A549 (cell line): ENCODE data around the gene NUMB. TPM values are rescaled to one million over a fixed set of nuclear protein-coding genes. Genes with fewer than 3 reads are reported as not detected.

ENCODE experiments used
- ATAC-seq, 2 experiments: fragments of 200-7000 bp in 1 of 2; fragments of >200 bp in 1 of 2; cut with Nextera tagmentation in 1 of 2; cut with Tn5 transposase in 1 of 2; 3 replicates each; pipeline versions ENCODE4 v1.8.0 to v1.9.1; 2018 to 2020; ENCODE audit warnings: mild to moderate bottlenecking in 1 of 2, moderate library complexity in 1 of 2
- CTCF ChIA-PET: fragments of 300-600 bp; sonication (Branson Sonifier 250); formaldehyde crosslinking; extraction: SDS; loops from one replicate; lab custom pipeline; 2021; ENCODE audit warnings: antibody characterized with exemption, inconsistent platforms; lab: Yijun Ruan, JAX
- POLR2A ChIA-PET: fragments of 350-600 bp; formaldehyde crosslinking; extraction: SDS; loops from one replicate; lab custom pipeline; 2021; ENCODE audit warnings: antibody characterized with exemption, inconsistent platforms; lab: Yijun Ruan, JAX
- DNase-seq, 2 experiments: peaks; one replicate each; pipeline versions ENCODE4 v3.0.0 to v3.0.0-alpha.2; 2011 to 2016; ENCODE audit warnings: low read depth in 1 of 2, low spot score in 1 of 2
- FAIRE-seq: peaks from 2 replicates; lab custom pipeline; 2011; peaks lifted over from hg19 to GRCh38; lab: Jason Lieb, UNC
- H3K27ac ChIP-seq, 2 experiments: fragments of >200 bp; sonication (Bioruptor Twin); formaldehyde crosslinking; 3 replicates each; pipeline ENCODE4 v1.5.1; 2016 to 2017
- H3K4me1 ChIP-seq: fragments of >200 bp; sonication (Bioruptor Twin); formaldehyde crosslinking; 3 replicates; pipeline ENCODE4 v1.6.1; 2016
- H3K4me2 ChIP-seq: fragments of >200 bp; sonication (Bioruptor Twin); formaldehyde crosslinking; 3 replicates; pipeline ENCODE4 v1.6.1; 2016
- H3K4me3 ChIP-seq: fragments of >200 bp; sonication (Bioruptor Twin); formaldehyde crosslinking; 3 replicates; pipeline ENCODE4 v1.5.1; 2016
- H3K9me3 ChIP-seq: fragments of >200 bp; sonication (Bioruptor Twin); formaldehyde crosslinking; 3 replicates; pipeline ENCODE4 v1.6.1; 2016
- BHLHE40 ChIP-seq: IDR thresholded peaks from 2 replicates; pipeline ENCODE4 v1.6.1; 2012; ENCODE audit warnings: low read depth, low read length, inconsistent platforms
- CBX2 ChIP-seq: fragments of 200-600 bp; sonication (generic); IDR thresholded peaks from 2 replicates; pipeline ENCODE4 v1.6.1; 2016; ENCODE audit warnings: low read depth, mild to moderate bottlenecking, borderline replicate concordance
- FOSL2 ChIP-seq, 2 experiments: fragments of 450-650 bp in 1 of 2; fragments of >200 bp in 1 of 2; sonication (Bioruptor Twin) in 1 of 2; formaldehyde crosslinking; IDR thresholded peaks; 2 replicates each; pipeline versions ENCODE4 v1.5.0 to v1.6.1; 2016 to 2020; ENCODE audit warnings: mild to moderate bottlenecking in 1 of 2, moderate library complexity in 1 of 2
- GATA3 ChIP-seq: IDR thresholded peaks from 2 replicates; pipeline ENCODE4 v1.6.1; 2012; ENCODE audit warnings: borderline replicate concordance
- HEYL ChIP-seq: fragments of 250-450 bp; sonication (Bioruptor Pico); IDR thresholded peaks from 2 replicates; pipeline ENCODE4 v1.8.0; 2021; ENCODE audit warnings: mild to moderate bottlenecking, moderate library complexity
- HOXA7 ChIP-seq: fragments of 250-450 bp; sonication (Bioruptor Pico); IDR thresholded peaks from 2 replicates; pipeline ENCODE4 v1.5.0; 2020; ENCODE audit warnings: mild to moderate bottlenecking, moderate library complexity
- HOXB5 ChIP-seq: fragments of 250-450 bp; sonication (Bioruptor Pico); IDR thresholded peaks from 2 replicates; pipeline ENCODE4 v1.5.0; 2020; ENCODE audit warnings: mild to moderate bottlenecking, moderate library complexity
- JUNB ChIP-seq: fragments of >200 bp; sonication (Bioruptor Twin); formaldehyde crosslinking; IDR thresholded peaks from 2 replicates; pipeline ENCODE4 v1.6.1; 2016
- KDM1A ChIP-seq: fragments of 200-600 bp; sonication (generic); IDR thresholded peaks from 2 replicates; pipeline ENCODE4 v1.6.1; 2016; ENCODE audit warnings: low read depth, mild to moderate bottlenecking
- KDM5A ChIP-seq: fragments of 200-600 bp; sonication (generic); IDR thresholded peaks from 2 replicates; pipeline ENCODE4 v1.6.1; 2016; ENCODE audit warnings: antibody characterized with exemption, mild to moderate bottlenecking
- MAFK ChIP-seq: fragments of 450-650 bp; IDR thresholded peaks from 2 replicates; pipeline ENCODE4 v1.6.1; 2014; ENCODE audit not compliant: partially characterized antibody
- MYC ChIP-seq: IDR thresholded peaks from 2 replicates; pipeline ENCODE4 v1.6.1; 2012; ENCODE audit warnings: mild to moderate bottlenecking, inconsistent platforms, low read length, improper control_type of control experiment, borderline replicate concordance
- NPAS2 ChIP-seq: fragments of 250-450 bp; sonication (Bioruptor Pico); IDR thresholded peaks from 2 replicates; pipeline ENCODE4 v1.8.0; 2022; ENCODE audit warnings: mild to moderate bottlenecking, moderate library complexity, borderline replicate concordance
- PHF8 ChIP-seq: fragments of 200-600 bp; sonication (generic); IDR thresholded peaks from 2 replicates; pipeline ENCODE4 v1.6.1; 2016; ENCODE audit warnings: low read depth, mild to moderate bottlenecking, antibody characterized with exemption, moderate library complexity, borderline replicate concordance
- RCOR1 ChIP-seq: fragments of 150-350 bp; IDR thresholded peaks from 2 replicates; pipeline ENCODE4 v1.6.1; 2014; ENCODE audit warnings: antibody characterized with exemption, low read length, low read depth
- REST ChIP-seq: fragments of 200-600 bp; sonication (generic); IDR thresholded peaks from 2 replicates; pipeline ENCODE4 v1.6.1; 2016; ENCODE audit warnings: antibody characterized with exemption, mild to moderate bottlenecking, moderate library complexity
- RFX5 ChIP-seq: fragments of 450-650 bp; IDR thresholded peaks from 2 replicates; pipeline ENCODE4 v1.7.1; 2014; ENCODE audit warnings: antibody characterized with exemption, mild to moderate bottlenecking, moderate library complexity
- TFCP2L1 ChIP-seq: fragments of 250-450 bp; sonication (Bioruptor Pico); IDR thresholded peaks from 2 replicates; pipeline ENCODE4 v1.5.0; 2021; ENCODE audit warnings: mild to moderate bottlenecking
- ZSCAN20 ChIP-seq: fragments of 250-450 bp; sonication (Bioruptor Pico); IDR thresholded peaks from 2 replicates; pipeline ENCODE4 v1.8.0; 2022; ENCODE audit warnings: mild to moderate bottlenecking, moderate library complexity
- WGBS: methylation state at CpG from one replicate; pipeline ENCODE4 v1.1.6; 2017; ENCODE audit errors: missing lambda C conversion rate; 5-methylcytosine and 5-hydroxymethylcytosine counted together
- polyA plus RNA-seq, 4 experiments: library from polyadenylated mRNA; depleted of rRNA in 3 of 4; stranded (reverse); fragments of >200 nt; fragmentation: RNase III in 1 of 4; extraction: RNeasy Plus Mini Kit Qiagen cat#74134 plus additional on column Dnase treatment in 1 of 4; gene quantifications; 2 replicates in 3 of 4; 3 replicates in 1 of 4; pipeline ENCODE4 v1.2.3, GENCODE V29; 2011 to 2017
- TF ChIP-seq, protein P1 (sequence below): fragments of 150-350 bp; IDR thresholded peaks from 2 replicates; pipeline ENCODE4 v1.6.1; 2014; ENCODE audit warnings: low read depth, mild to moderate bottlenecking, low read length
- TF ChIP-seq, protein P2 (sequence below): fragments of 450-650 bp; IDR thresholded peaks from 2 replicates; pipeline ENCODE4 v1.6.1; 2014; ENCODE audit warnings: antibody characterized with exemption

Gene NUMB
- polyA plus RNA-seq, 2 of the 4 experiments (the other 2 are of a cell fraction) = 40.8 to 151 TPM

DNA sequence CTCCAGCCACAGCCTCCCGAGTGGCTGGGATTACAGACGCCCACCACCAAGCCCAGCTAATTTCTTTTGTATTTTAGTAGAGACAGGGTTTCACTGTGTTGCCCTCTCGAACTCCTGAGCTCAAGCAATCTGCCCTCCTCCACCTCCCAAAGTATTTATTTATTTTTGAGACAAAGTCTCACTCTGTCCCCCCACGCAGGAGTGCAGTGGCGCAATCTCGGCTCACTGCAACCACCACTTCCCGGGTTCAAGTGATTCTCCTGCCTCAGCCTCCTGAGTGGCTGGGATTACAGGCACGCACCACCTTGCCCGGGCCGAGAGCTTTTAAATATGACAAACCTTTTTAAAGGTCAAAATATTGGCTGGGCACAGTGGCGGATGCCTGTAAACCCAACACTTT lies 14.6 kb downstream of the NUMB start:
- no peak overlapping the region for H3K27ac ChIP-seq
- H3K9me3 ChIP-seq = no peaks in the 10 kb centered on the region
- no peak overlapping the region for H3K4me2 ChIP-seq
- ATAC-seq = no peak
- 88% methylated on average over 11 of the region's 11 CpGs for WGBS
- POLR2A ChIA-PET = interaction anchor here (0.6 to 1.2 kb wide), 2 partner anchors 15 to 221 kb away, joined by 3 to 5 read pairs; partner anchors contain the start of gene NUMB
- H3K4me1 ChIP-seq = peaks cover 16% of the 10 kb centered on the region; the same call in 2 of the 3 replicates
- no peak for DNase-seq
- no peak for FAIRE-seq
- CTCF ChIA-PET = interaction anchor here (0.6 to 2.4 kb wide), 8 partner anchors 9 to 149 kb away, joined by 3 to 11 read pairs (median 3); no protein-coding TSS in a partner anchor
- no peak overlapping the region for H3K4me3 ChIP-seq
- TF ChIP-seq KDM1A = no peak
- no peak for TF ChIP-seq HEYL (CRISPR knock-in tag)
- TF ChIP-seq, protein P1, sequence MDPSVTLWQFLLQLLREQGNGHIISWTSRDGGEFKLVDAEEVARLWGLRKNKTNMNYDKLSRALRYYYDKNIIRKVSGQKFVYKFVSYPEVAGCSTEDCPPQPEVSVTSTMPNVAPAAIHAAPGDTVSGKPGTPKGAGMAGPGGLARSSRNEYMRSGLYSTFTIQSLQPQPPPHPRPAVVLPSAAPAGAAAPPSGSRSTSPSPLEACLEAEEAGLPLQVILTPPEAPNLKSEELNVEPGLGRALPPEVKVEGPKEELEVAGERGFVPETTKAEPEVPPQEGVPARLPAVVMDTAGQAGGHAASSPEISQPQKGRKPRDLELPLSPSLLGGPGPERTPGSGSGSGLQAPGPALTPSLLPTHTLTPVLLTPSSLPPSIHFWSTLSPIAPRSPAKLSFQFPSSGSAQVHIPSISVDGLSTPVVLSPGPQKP = no peak
- TF ChIP-seq RFX5 = no peak
- TF ChIP-seq, protein P2, sequence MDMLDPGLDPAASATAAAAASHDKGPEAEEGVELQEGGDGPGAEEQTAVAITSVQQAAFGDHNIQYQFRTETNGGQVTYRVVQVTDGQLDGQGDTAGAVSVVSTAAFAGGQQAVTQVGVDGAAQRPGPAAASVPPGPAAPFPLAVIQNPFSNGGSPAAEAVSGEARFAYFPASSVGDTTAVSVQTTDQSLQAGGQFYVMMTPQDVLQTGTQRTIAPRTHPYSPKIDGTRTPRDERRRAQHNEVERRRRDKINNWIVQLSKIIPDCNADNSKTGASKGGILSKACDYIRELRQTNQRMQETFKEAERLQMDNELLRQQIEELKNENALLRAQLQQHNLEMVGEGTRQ = no peak
- TF ChIP-seq FOSL2 (IDR thresholded peaks at IDR 0.05) = no peak
- TF ChIP-seq FOSL2 (CRISPR knock-in tag; IDR thresholded peaks at IDR 0.05) = no peak

DNA sequence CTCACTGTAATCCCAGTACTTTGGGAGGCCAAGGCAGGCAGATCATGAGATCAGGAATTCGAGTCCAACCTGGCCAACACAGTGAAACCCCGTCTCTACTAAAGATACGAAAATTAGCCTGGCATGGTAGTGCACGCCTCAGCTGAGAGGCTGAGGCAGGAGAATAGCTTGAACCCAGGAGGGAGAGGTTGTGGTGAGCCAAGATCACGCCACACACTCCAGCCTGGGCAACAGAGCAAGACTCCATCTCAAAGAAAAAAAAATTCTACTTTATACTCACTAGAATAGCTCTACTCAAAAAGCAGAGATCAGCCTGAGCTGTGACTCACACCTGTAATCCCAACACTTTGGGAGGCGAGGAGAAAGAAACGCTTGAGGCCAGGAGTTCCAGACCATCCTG lies 17.1 kb downstream of the NUMB start:
- TF ChIP-seq ZSCAN20 (CRISPR knock-in tag) (no peak), MAFK (no peak), RCOR1 (no peak), GATA3 (no peak), NPAS2 (CRISPR knock-in tag) (no peak), BHLHE40 (no peak), TFCP2L1 (no peak), REST (no peak), MYC (no peak), PHF8 (no peak), HOXB5 (CRISPR knock-in tag) (no peak), KDM5A (no peak), HOXA7 (no peak), CBX2 (no peak), JUNB (no peak)
- TF ChIP-seq, protein P2 = no peak
- Histone ChIP-seq H3K4me1 (peaks cover 16% of the 10 kb centered on the region; the same call in 2 of the 3 replicates), H3K4me2 (no peak overlapping the region), H3K4me3 (no peak overlapping the region), H3K9me3 (no peaks in the 10 kb centered on the region), H3K27ac (no peak overlapping the region)
- ATAC-seq = no peak; a peak in 1 of 6 replicates
- DNase-seq = no peak
- no peak for FAIRE-seq
- ChIA-PET CTCF (interaction anchor here (0.9 to 1.0 kb wide), 2 partner anchors 157 to 193 kb away, joined by 3 read pairs; no protein-coding TSS in a partner anchor), POLR2A (no interaction called here)
- 94% methylated on average over 7 of the region's 7 CpGs for WGBS
